NCI-H2107 treated with DMSO at 0.1 percent for 48 hours (cell line): ENCODE data around the gene FSHR.

ENCODE experiments used
- DNase-seq: peaks from one replicate; lab custom pipeline; 2025; ENCODE audit not compliant: unreplicated experiment; lab: John Stamatoyannopoulos, UW

Gene FSHR

DNA sequence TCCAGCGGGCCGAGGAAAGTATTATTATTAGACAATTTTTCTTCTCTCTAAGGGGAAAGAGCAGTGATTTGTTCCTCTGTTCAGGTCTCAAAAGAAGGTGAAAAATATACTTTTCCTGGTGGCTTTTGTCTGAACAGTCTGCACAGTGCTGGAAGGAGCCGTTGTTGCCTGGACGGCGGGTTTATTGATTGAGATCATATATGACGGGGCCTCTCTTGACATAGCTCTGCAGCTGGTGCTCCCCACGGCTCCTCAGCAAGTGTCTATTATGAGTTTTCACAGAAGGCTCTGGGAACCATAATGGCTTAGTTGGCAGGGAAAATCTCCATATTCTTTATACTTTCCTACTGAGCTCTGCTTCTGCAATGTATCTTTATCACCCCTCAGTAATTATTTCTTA is 42.9 kb downstream of the FSHR start:
- peak; percentile 14 for DNase-seq

DNA sequence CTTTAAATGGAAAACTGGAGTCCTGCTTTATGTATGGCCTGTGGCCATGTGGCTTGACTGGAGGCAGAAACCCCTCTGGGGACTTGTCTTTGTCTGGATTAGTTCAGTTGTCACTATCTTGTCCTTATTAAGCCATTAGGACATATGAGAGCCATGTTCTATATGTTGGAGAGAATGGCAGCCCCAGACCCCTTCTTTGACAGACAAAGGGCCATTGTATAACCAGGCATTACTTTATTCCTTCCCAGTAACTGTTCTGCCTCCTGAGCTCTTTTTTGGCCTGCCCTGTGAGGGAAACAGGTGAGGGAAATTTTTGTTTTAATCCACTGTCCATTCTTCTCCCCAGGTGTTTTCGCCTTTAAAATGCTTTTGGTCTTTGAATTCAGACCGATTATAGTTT is 43.3 kb downstream of the FSHR start:
- no peak for DNase-seq

DNA sequence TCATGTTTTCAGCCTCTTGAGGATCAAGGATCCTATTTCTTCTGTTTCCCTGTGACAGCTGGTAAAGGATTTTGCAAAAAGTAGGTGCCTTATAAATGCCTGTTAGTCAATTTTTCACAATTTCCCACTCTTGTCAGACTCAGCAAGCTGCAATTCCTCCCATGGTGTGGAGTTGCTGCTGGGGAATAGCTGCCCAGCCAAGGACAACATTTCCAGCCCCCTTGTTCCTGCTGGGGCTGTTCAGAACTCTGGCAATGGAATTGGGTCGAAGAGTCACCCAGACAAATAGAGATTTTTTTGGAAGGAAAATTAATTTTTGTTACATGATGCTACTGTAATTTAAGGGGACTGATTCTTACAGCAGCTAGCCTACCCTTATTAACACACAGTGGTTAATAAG is 43.7 kb downstream of the FSHR start:
- no peak for DNase-seq

DNA sequence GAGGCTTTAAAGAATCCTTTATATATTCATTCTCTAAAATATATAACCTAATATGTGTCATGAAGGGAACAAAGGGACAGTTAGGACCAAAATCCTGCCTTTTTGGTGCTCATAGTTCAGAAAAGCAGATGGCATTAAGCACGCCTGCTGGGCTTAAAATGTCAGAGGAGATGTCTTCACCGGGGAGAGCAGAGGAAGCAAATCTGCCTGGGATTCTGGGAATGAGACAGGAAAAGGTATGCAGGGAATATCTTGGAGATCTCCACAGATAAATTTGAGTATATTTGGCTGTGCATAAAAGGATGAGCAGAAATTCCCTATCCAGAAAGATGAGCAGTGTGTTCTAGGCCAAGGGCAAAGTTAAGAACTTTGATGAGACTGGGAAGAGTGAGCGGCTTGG is 45.5 kb downstream of the FSHR start:
- no peak for DNase-seq

DNA sequence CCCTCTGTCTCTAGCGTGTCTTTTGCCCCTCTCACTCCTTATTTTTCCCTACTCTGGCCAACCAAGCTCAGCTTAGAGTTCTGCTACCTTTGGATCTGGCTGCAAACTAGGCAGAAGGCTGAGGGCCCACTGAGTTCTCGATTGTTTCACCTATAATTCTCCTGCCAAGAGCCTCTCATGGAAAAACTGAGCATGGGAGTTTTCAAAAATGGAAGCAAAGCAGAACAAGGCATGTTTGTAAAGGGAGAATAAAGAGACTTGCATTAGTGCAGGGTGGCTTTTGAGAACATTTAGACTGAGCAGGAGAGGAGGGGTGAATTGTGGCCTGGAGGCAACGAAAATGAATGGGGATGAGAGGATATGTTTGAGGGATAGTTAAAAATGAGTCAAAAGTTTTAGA is 45.9 kb downstream of the FSHR start:
- no peak for DNase-seq

DNA sequence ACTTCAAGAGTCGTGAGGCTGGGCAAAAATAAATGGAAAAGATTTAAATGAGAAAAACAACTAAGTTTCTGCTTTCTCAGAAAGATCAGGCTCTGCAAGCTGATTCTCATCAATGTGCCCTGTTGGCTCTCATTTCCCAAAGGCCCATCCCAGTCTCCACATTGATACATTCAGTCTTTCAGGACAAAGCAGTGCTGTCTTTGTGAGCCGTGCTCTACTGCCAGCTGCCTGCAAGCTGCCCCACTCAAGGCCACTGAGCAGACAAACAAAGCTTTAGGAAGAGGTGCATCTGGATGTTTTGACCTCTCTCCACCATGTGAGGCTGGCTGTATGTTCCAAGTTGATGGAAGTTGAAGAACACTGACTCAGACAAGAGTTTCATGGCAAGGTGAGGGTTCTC is 48.8 kb downstream of the FSHR start:
- DNase-seq, result no peak

DNA sequence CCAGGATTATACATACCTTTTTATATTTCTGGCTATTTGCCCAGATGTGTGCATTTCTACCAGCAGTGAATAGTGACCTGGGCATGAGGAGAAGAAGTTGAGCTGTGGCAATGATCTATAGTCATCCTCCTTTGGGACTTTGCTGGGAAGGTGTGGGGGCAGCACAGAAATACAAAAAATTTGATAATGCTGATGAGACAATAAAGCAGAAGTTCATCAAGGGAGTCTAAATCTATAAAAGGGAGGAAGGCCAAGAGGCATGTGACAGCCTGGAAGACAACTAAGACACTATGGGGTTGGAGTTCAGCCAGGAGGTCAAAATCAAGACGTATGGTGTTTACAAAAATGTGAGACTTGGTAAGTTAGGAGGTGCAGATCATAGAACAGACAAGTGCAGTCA is 52.2 kb downstream of the FSHR start:
- DNase-seq, result no peak

DNA sequence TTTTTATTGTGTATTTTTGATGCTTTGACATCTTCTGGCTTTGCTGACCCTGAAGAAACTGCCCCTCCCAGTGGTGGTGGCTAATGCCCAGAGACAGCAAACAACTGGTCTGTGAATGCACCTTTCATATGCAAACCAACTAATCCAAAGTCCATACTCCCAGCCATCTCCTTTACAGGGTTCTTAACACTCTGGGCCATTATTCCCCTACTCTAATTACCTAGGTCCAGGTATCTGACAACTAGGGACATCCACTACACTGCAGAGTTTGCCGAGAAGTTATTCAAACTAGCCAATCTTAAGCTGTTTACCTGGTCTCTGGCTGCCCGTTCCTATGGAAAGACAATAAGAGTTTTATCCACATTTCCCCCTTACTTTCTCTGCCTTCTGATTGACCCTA is 73.6 kb downstream of the FSHR start:
- DNase-seq, result no peak

DNA sequence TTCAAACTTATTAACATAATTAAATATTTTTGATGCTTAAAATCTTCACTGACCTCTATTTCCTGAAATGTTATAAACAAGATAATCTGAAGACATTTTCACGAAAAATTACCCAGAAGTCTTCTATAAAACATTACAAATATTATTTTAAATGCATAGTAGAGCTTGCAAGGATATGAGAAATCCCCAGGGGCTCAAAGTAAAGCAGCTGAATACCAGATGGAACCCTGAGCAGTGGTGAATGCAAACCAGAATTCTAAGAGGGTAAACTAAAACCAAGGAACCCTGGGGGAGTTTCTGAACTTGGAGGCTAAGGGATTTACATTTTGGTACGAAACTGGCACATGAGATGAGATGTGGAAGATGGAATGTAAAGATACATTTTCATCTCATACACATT is 83.6 kb downstream of the FSHR start:
- DNase-seq, result no peak

DNA sequence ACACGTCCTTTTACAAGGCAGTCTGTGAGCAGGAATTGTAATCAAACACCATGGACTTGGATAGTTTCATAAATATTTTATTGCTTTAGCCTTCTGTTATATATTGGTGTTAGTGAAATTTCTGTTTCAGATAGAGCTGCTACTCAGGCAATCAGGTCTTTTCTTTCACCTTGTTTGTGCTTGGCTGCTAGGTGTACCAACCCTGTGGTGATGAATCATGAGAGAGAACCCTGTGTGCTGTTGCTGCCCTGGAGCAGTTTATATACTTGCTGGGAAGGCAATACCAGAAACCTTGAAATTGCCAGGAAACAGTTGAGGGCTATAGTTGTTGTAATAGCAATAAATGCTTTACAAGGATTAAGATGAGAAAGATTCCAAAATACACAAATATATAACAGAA is 84.5 kb downstream of the FSHR start:
- DNase-seq, result no peak

DNA sequence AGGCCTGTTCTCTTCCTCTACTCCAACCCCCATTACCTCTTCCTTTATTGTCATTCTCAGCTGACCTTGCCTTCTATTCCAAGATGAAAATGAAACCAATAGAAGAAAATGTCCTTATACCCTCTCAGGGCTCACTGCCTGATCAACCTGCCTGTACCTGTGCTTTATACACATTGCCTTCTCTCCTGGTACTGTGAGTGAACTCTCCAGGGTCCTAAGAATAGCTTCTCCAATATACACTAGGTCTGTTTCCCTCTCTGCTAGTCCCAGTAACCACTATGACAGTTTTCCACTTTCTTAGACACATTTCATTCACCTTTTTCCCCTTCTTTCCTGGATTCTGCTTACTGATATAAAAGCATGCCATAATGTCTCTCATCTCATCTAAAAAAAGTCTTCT is 85.7 kb downstream of the FSHR start:
- no peak for DNase-seq

DNA sequence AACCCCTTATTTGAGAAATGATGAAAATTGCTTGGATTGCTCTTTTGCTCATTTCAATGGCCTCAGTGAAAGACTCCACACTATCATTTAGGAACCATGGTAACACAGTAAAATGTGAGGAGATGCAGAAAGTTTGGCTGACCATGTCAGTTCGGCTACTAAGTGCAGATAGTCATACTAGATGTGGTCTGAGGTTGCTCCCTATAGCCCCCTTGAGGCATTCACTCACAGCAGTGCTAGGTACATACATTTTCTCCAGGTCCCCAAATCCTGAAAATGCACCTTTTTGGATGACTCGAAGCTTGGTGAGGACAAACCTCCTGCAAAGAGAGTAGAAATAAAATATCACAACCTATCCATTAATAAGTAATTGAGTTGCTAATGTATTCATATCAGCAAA is 86.3 kb downstream of the FSHR start:
- DNase-seq, result no peak

DNA sequence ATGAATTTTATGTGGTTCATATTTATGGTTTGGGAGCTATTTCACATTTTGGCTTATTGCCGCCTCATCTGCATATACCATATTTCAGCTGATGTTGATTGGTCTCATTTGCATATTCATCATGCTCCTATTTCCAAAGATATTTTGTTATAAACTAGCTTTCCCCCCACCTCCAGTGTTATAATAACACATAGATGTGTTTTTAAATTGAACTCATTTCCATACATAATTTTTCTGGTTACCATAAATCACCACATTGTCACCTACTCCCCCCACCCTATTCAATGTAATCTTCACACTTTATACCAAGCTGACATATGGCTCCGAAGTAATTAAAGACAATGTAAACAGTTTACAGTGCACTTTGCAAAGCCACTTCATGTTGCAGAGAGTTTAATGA is 101.2 kb downstream of the FSHR start:
- no peak for DNase-seq

DNA sequence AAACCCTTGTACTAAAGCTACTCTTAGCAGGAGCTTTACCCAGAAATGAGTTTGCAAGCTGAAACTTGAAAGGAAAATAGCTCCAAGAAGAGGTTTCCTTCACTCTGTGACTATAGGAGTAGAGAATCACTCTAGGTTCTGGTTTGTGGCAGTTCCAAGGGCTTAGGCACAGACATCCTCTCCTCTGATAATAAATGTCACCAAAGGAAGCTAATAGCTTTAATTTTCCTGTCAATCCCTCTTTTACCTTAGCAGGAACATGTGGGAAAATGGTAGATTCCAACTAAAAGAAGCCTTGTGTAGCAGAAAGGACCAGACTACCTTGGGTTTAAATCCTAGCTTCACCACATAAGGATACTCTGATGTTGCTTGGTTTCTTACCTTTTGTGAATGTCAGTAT is 104.0 kb downstream of the FSHR start:
- DNase-seq, result no peak

DNA sequence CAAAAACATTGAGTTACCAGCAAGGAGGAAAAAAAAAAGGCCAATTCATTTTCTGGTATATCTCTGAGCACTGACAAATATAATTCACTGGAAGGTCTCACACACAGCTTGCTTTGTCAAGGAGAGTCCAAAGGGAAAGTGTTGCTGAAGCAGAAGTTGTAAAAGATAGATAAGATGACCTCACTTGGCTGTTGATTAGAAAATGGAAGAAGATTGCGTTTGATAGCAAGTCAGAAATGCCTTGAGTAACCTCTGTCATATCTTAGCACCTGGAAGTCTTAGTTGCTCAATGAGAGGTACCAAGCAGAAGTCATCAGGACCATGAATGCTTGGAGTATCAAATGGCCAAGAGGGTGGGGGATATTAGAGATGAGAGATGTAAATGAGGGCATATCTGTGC is 105.2 kb downstream of the FSHR start:
- no peak for DNase-seq

DNA sequence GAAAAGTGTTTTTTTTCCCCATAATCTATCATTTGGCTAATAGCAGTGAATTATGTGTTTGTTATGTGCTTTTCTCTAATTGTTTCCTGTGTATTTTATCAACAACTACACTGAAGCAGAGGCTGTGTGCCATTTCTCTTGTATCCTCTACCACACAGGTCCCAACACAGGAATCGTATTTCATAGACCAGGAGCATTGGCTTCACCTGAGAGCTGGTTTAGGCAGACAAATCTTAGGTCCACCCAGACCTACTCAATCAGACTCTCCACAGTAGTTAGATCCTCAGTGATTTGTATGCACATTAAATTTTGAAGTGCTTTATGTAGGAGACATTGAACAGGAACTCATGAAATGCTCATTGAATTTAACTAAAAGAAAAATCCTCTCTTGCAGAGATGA is 109.2 kb downstream of the FSHR start:
- DNase-seq, result peak; percentile 7

DNA sequence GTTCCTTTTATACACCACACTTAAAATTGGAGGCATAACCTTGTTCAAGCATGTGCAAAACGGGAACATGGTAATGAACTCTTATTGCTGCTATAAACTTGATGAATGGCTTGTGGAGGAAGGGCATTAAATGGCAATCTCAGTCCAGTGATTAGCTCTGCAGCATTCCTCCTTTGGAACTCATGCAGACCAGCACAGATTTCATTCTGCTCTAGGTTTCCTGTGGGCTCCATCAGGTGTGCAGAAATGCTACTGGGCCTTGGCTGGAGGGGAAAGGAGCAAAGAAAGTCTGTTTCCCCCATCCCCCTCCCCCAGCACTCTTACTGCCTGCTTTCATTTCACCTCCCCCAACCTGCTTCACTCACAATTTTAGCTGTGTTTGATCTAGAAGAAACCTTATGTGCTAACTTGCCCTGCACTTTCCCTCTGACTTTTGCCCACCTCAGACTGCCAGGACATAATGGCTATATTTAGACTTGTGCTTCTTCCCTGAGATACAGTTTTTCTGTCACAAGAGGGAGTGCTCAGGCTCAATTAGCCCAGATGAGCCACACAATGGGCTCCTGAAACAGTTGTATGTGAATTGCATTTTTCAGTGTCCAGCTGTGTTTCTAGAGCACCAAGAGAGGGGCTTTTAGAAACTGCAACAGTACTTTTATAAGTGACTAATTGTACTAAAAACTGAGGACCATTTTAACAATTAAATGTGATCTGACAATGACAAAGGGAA is 109.8 kb downstream of the FSHR start:
- peak; percentile 30 for DNase-seq

DNA sequence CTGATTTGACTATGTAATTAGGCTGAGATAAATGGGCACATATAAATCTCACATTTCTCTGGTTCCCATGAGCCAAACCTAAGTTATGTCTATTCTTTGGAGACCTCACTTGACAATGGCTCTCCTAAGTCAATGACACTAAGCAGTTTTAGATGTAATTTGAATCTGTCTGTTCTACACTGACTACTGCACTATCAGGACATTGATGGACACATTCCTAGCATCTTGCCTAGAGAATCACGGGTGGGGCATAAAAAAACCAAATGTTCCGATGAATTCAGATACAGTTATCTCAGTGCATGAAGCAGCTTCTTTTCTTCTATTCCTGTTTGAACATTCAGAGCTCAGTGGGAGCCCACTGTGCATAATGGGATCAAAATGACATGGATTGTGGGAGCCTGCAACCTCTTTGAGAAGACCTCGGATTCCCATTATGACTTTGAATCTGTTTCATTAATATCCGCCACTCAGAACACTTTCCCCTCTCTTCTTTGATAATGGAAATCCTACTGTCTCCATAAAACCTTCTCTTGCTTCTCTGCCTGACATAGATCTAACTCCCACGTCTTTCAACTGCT is 110.8 kb downstream of the FSHR start:
- no peak for DNase-seq

DNA sequence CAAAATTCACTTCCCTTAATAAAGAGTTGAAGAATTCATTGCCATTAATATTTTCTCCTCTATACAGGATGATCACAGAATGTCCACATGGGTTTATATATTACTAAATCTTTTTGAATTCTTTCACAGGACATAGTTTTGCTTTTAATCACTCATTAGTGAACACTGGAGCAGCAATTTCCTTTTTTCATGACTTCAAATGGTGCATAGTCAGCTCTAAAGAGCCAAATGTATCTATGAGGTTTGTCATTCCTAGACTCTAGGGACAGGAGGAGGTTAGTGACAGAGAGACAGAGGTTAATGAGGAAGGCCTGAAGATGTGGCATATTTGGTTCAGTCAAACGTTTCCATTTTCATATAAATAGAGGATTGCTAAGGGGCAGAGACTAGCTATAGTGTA is 111.8 kb downstream of the FSHR start:
- no peak for DNase-seq

DNA sequence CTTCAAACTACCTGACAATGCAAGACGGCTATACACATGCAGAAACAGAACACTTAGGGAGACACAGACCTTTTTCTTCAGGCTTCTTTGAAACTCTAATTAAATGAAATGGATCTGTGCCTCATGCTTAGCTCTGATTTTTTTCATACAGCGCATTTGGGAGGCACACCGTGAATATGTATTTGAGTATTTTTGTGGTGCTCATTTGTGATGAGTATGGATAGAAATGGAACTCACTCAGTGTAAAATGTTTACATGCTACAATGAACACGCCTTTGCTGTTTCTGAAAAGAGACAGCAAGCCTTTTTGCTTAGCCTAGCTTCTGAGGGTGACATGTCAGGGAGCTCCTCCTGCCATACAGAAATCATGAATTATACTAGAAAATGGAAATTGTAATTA is 113.3 kb downstream of the FSHR start:
- no peak for DNase-seq

DNA sequence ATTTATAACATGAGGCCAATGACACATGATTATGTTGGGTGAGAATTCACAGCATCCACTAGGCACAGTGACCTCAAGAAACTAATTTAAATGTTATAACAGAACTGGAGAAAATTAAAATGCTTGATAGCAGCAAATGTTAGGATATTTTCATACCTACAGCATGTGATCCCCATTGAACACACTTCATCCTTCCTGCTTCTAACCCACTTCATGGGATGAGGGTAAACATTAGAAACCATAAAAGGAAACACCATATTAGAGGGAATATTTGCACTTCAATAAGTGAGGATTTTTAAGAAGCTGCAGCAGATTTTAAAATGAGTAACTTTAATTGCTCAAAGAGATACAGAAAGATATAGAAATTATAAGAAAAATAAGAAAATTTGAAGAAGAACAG is 117.1 kb downstream of the FSHR start:
- DNase-seq, result no peak

DNA sequence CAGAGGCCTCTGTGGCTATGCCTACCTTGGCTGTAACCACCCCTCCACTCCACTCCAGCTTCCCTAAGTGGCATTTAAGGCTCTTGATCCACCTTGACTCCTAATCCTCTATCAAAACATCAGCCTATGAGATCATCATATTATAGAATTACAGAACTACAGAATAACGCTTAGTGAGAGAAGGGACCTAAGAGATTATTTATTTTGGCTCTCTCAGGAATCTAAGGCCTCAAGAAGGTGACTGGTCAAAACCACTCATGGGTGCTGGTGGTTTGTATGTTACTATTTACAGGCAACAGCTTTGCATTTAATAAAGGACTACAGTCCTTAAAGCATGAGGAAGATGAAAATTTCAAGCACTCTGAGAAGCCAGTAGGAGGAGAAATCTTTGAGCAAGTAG is 118.8 kb downstream of the FSHR start:
- DNase-seq, result no peak
